HepG2 (cell line): Measurements from ENCODE around the gene PCDHB3. TPM values are rescaled to one million over a fixed set of nuclear protein-coding genes. Genes with fewer than 3 reads are reported as not detected.

Experiments used
- ATAC-seq: fragments of 200-7000 bp; cut with Tn5 transposase; 3 replicates; pipeline ENCODE4 v1.9.1; 2020; ENCODE audit warnings: mild to moderate bottlenecking, moderate library complexity
- BruUV-seq: library from RNA; stranded (reverse); fragments of 400-500 nt; replicated peaks from 2 replicates; lab custom pipeline; 2021; lab: Mats Ljungman, UMichigan
- CTCF ChIA-PET: fragments of 300-600 bp; formaldehyde crosslinking; extraction: SDS; loops from one replicate; lab custom pipeline; 2021; ENCODE audit warnings: low total read pairs, inconsistent platforms, low intra/inter-chr PET ratio; lab: Yijun Ruan, JAX
- POLR2A ChIA-PET: fragments of 350-600 bp; sonication (Branson Sonifier 250); formaldehyde crosslinking; loops from one replicate; lab custom pipeline; 2020; ENCODE audit warnings: antibody characterized with exemption, inconsistent platforms; lab: Yijun Ruan, JAX
- DNase-seq: peaks from one replicate; pipeline ENCODE4 v3.0.0-alpha.2; 2015; ENCODE audit warnings: low spot score
- FAIRE-seq: peaks from 3 replicates; lab custom pipeline; 2011; peaks lifted over from hg19 to GRCh38; lab: Jason Lieb, UNC
- H2AFZ ChIP-seq: one replicate; pipeline ENCODE4 v1.6.1; 2011; ENCODE audit warnings: low read length, inconsistent platforms
- H3K27ac ChIP-seq: fragments of 300-600 bp; 3 replicates; pipeline ENCODE4 v1.8.0; 2011; ENCODE audit warnings: mixed run types, mild to moderate bottlenecking, mixed read lengths, low read length, inconsistent platforms; ENCODE audit not compliant: insufficient read depth; ENCODE audit errors: extremely low read length
- H3K27me3 ChIP-seq, 2 experiments: fragments of 200-600 bp in 1 of 2; 2 replicates in 1 of 2; 3 replicates in 1 of 2; pipeline versions ENCODE4 v1.6.0 to v1.8.0; 2011; ENCODE audit warnings: low read length in 2 of 2, mild to moderate bottlenecking in 2 of 2, moderate library complexity in 2 of 2, inconsistent platforms in 1 of 2; ENCODE audit not compliant: insufficient read depth in 2 of 2, control insufficient read depth in 1 of 2
- H3K36me3 ChIP-seq, 2 experiments: fragments of 200-600 bp in 1 of 2; replicated peaks in 1 of 2; 2 replicates in 1 of 2; 3 replicates in 1 of 2; pipeline versions ENCODE4 v1.5.1 to v1.8.0; 2011; ENCODE audit warnings: low read length in 2 of 2, inconsistent platforms in 1 of 2; ENCODE audit not compliant: insufficient read depth in 2 of 2, control insufficient read depth in 1 of 2
- H3K4me1 ChIP-seq: 2 replicates; pipeline ENCODE4 v1.5.1; 2012; ENCODE audit warnings: low read length, inconsistent platforms; ENCODE audit not compliant: insufficient read depth
- H3K4me2 ChIP-seq: 2 replicates; pipeline ENCODE4 v1.6.0; 2011; ENCODE audit warnings: low read depth, low read length, inconsistent platforms
- H3K4me3 ChIP-seq, 3 experiments: fragments of 200-600 bp in 1 of 3; sonication (generic), shearing (Covaris generic) in 1 of 3; replicated peaks in 1 of 3; 2 replicates each; pipeline ENCODE4 v1.5.1; 2011 to 2016; ENCODE audit warnings: low read length in 3 of 3, inconsistent platforms in 2 of 3, low read depth in 2 of 3, mild to moderate bottlenecking in 2 of 3, control low read depth in 1 of 3, mixed read lengths in 1 of 3; ENCODE audit not compliant: insufficient read depth in 1 of 3
- H3K79me2 ChIP-seq: one replicate; pipeline ENCODE4 v1.6.1; 2011; ENCODE audit warnings: low read length, inconsistent platforms; ENCODE audit not compliant: insufficient read depth
- H3K9ac ChIP-seq: 2 replicates; pipeline ENCODE4 v1.6.0; 2011; ENCODE audit warnings: mild to moderate bottlenecking, low read depth, low read length, inconsistent platforms; ENCODE audit not compliant: insufficient read depth
- H3K9me3 ChIP-seq: 2 replicates; pipeline ENCODE4 v1.5.1; 2012; ENCODE audit warnings: mild to moderate bottlenecking, low read length
- H4K20me1 ChIP-seq: 2 replicates; pipeline ENCODE4 v1.6.0; 2011; ENCODE audit warnings: inconsistent platforms, mild to moderate bottlenecking, low read length, moderate library complexity; ENCODE audit not compliant: insufficient read depth
- CTCF ChIP-seq: sonication (generic); formaldehyde crosslinking; IDR thresholded peaks from 2 replicates; pipeline ENCODE4 v1.5.0; 2020; ENCODE audit warnings: mild to moderate bottlenecking, missing genetic modification reagents, moderate library complexity
- GABPB1 ChIP-seq: IDR thresholded peaks from 2 replicates; pipeline ENCODE4 v1.6.1; 2016; ENCODE audit warnings: mild to moderate bottlenecking, missing genetic modification reagents, moderate library complexity, missing compliant biosample characterization
- MAFK ChIP-seq, 2 experiments: IDR thresholded peaks in 1 of 2; conservative IDR thresholded peaks in 1 of 2; 2 replicates each; pipeline ENCODE4 v1.6.1; 2011; ENCODE audit warnings: improper control_type of control experiment in 2 of 2, low read length in 2 of 2
- NCOA2 ChIP-seq: sonication (generic); formaldehyde crosslinking; IDR thresholded peaks from 2 replicates; pipeline ENCODE4 v1.8.0; 2022; ENCODE audit warnings: inconsistent platforms
- ZNF878 ChIP-seq: sonication (generic); formaldehyde crosslinking; IDR thresholded peaks from 2 replicates; pipeline ENCODE4 v1.8.1; 2023; ENCODE audit warnings: mild to moderate bottlenecking, missing genetic modification reagents, moderate library complexity
- ZSCAN12 ChIP-seq: sonication (generic); formaldehyde crosslinking; IDR thresholded peaks from 2 replicates; pipeline ENCODE4 v1.9.0; 2021; ENCODE audit warnings: mild to moderate bottlenecking, missing genetic modification reagents
- WGBS: methylation state at CpG from one replicate; pipeline ENCODE4 v1.1.6; 2017; ENCODE audit warnings: low lambda C conversion rate; 5-methylcytosine and 5-hydroxymethylcytosine counted together
- in situ Hi-C: cut with HindIII; loops from 2 replicates; pipeline ENCODE4 v1.10.0; 2017; ENCODE audit warnings: low pct_unique_long_range_greater_than_20kb; ENCODE audit not compliant: extremely low pct_ligation_motif_present
- intact Hi-C: fragments of 100-400 bp; cut with micrococcal nuclease; formaldehyde crosslinking; loops from one replicate; pipeline ENCODE4 v1.10.0; 2022; ENCODE audit not compliant: unreplicated experiment
- polyA plus RNA-seq, 8 experiments: library from polyadenylated mRNA; depleted of rRNA in 3 of 8; stranded (reverse) in 7 of 8; unstranded in 1 of 8; fragments of >200 nt; fragmentation: Illumina TruSeq in 4 of 8; extraction: Trizol in 4 of 8; gene quantifications; 2 replicates each; pipeline versions ENCODE4 v1.2.1 to v1.2.3, GENCODE V29; 2011 to 2016; ENCODE audit warnings: low read depth in 4 of 8, missing spikeins in 1 of 8, mixed read lengths in 1 of 8; ENCODE audit not compliant: insufficient read depth in 1 of 8
- total RNA-seq, 5 experiments: library from RNA; depleted of rRNA; stranded (reverse); fragments of >200 nt; fragmentation: Illumina TruSeq; extraction: Trizol; gene quantifications; 2 replicates each; pipeline ENCODE4 v1.2.3, GENCODE V29; 2016; ENCODE audit warnings: low read depth in 1 of 5

Gene PCDHB3
- total and polyA plus RNA-seq, 2 of the 13 experiments (the other 11 are each of a cell fraction or from before 2014, with no cell fraction given): 0.25 to 0.29 TPM

DNA sequence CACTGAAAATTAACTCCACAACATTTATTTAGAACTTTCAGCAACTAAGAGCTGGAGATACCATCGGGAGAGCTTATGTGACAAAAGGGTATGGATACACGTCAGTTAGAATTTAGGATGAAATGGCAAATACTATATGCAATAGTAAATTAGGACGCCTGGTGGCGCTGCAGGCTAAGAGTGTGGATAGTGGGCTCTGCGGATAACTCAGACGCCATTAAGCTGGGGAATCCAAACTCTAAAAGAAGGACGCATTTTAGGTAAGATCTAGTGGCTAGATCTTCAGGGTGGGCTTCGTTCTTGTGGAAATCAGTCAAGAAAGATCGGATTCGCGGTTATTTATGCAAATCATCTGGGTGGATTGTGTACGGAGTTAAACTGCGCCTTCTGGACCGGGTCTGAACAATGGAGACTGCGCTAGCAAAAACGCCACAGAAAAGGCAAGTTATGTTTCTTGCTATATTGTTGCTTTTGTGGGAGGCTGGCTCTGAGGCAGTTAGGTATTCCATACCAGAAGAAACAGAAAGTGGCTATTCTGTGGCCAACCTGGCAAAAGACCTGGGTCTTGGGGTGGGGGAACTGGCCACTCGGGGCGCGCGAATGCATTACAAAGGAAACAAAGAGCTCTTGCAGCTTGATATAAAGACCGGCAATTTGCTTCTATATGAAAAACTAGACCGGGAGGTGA lies 34.9 kb downstream of the PCDHB3 start, which contains the start of gene PCDHB5:
Gene PCDHB5 (plus strand): TSS at position 177 of the 688 bp plus-strand sequence. CDS start 229 bp downstream, at position 406.
- no peaks in the 10 kb centered on the region for H3K79me2 ChIP-seq
- ATAC-seq: no peak; the same call in 2 of the 3 replicates
- H4K20me1 ChIP-seq: no peaks in the 10 kb centered on the region
- TF ChIP-seq NCOA2 (no peak), GABPB1 (no peak), ZSCAN12 (no peak), CTCF (CRISPR knock-in tag) (peak; percentile 30; the same call in 1 of the 2 replicates), ZNF878 (CRISPR knock-in tag) (no peak), MAFK (conservative IDR thresholded peaks at IDR 0.05 in 1 of 2, IDR thresholded peaks at IDR 0.05 in 1 of 2; ENCODE audit: low read length in 2 of 2) (no peak)
- no TSS peak for BruUV-seq
- no peak for FAIRE-seq
- H3K9me3 ChIP-seq: peaks cover 9% of the 10 kb centered on the region
- ChIA-PET CTCF (no interaction called here), POLR2A (no interaction called here)
- 47% methylated on average over 22 of the region's 22 CpGs for WGBS
- no peaks in the 10 kb centered on the region for H3K4me1 ChIP-seq
- intact Hi-C loops (no loop called here), in situ Hi-C loops (no loop called here)
- no peak for DNase-seq
- no peak within 1 kb of the TSS for H3K9ac ChIP-seq
- H3K4me3 ChIP-seq: no peak within 1 kb of the TSS
- 0 out of 2 replicates have a peak within 1 kb of the TSS, but pooled peaks have one; percentile 7 for H3K4me2 ChIP-seq
- H3K27ac ChIP-seq: no peak within 1 kb of the TSS
- no peak within 1 kb of the TSS for H2AFZ ChIP-seq
- H3K36me3 ChIP-seq: no peaks in the 10 kb centered on the region
- no peaks in the 10 kb centered on the region for H3K27me3 ChIP-seq
